ENCODE results near the gene FLII. TPM values are rescaled to one million over a fixed set of nuclear protein-coding genes. Genes with fewer than 3 reads are reported as not detected.
"Not testable (repeated sequence)": the region's sequence is repeated elsewhere in the genome, so short reads cannot be mapped to it uniquely, and the experiment has no call there.

Gene FLII
- total RNA-seq (2014; rRNA removed; shearing (Covaris generic)): 199 and 225 TPM in 2 replicates

- H3K4me3 ChIP-seq (ENCODE audit: insufficient read depth, low read depth, low read length): peak within 1 kb of the TSS; percentile 92
- H3K27me3 ChIP-seq (ENCODE audit: control insufficient read depth, insufficient read depth, low read length): no peaks in the 10 kb centered on the region
- H3K36me3 ChIP-seq (replicated peaks; ENCODE audit: control insufficient read depth, insufficient read depth, low read length): peaks cover 21% of the 10 kb centered on the region
- peak; percentile 92 for DNase-seq
These were observed at the start of gene FLII for GRCh38 chr17:18258356-18259038. Gene FLII (minus strand): TSS chr17:18258738. CDS start chr17:18258690, 48 bp downstream.

DNA sequence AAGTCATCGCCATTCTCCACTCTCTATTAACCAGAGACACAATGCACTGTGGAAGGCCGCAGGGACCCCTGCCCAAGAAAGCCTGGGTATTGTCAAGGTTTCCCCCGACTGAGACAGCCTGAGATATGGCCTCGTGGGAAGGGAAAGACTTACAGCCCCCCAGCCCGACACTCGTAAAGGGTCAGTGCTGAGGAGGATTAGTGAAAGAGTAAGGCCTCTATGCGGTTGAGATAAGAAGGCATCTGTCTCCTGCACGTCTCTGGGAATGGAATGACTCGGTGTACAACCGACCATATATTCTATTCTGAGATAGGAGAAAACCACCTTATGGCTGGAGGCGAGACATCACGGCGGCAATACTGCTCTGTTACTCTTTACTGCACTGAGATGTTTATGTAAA, 44.7 kb upstream of the FLII start:
- not testable (repeated sequence) for DNase-seq; H3K27me3 ChIP-seq (ENCODE audit: control insufficient read depth, insufficient read depth, low read length); H3K4me3 ChIP-seq (ENCODE audit: insufficient read depth, low read depth, low read length)
- peaks cover 51% of the 10 kb centered on the region for H3K36me3 ChIP-seq (replicated peaks; ENCODE audit: control insufficient read depth, insufficient read depth, low read length)

DNA sequence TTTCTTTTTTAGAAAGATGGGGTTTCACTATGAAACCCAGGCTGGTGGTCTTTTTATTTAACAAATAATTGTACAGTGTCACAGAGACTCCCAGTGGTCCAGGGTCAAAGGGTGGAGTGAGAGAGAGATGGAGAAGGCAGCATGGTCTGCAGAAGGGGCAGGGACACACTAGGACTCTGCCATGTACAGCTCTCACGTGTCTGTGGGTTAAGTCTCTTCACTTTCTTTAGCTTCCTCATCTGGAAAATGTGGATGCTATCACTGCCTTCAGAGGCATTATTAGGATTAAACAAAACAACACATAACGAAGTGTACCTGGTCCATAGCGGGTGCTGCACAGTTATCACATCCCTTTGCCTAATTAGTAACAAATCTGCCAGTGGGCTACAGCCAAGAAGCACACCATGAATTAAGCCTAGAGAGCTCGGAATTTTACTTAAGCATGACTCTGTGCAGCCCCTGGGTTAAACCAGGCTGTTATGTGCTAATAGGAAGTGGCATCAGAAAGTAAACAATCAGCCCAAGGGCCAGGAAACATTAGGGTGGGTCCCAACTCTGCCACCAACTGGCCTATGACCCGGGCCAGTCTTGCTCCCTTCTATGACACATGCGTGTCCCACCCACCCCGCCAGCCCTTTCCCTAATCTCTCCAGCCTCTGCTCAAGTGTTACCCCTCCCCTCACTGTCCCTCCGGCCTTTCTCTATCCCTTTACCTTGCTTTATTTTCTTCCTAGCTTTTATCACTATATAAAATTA, 42.4 kb upstream of the FLII start:
- H3K36me3 ChIP-seq (replicated peaks; ENCODE audit: control insufficient read depth, insufficient read depth, low read length): peaks cover 45% of the 10 kb centered on the region
- H3K4me3 ChIP-seq (ENCODE audit: insufficient read depth, low read depth, low read length): no peak overlapping the region

DNA sequence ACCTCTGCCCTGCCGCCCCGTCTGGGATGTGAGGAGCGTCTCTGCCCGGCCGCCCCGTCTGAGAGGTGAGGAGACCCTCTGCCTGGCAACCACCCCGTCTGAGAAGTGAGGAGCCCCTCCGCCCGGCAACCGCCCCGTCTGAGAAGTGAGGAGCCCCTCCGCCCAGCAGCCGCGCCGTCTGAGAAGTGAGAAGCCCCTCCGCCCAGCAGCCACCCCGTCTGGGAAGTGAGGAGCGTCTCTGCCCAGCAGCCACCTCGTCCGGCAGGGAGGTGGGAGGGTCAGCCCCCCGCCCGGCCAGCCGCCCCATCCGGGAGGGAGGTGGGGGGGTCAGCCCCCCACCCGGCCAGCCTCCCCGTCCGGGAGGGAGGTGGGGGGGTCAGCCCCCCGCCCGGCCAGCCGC, 39.5 kb upstream of the FLII start:
- DNase-seq; H3K27me3 ChIP-seq (ENCODE audit: control insufficient read depth, insufficient read depth, low read length); H3K4me3 ChIP-seq (ENCODE audit: insufficient read depth, low read depth, low read length): not testable (repeated sequence)
- H3K36me3 ChIP-seq (replicated peaks; ENCODE audit: control insufficient read depth, insufficient read depth, low read length): peaks cover 38% of the 10 kb centered on the region

More for the DNA sequence above, 42.4 kb upstream of the FLII start:
- no peak for DNase-seq
- H3K27me3 ChIP-seq (ENCODE audit: control insufficient read depth, insufficient read depth, low read length): no peaks in the 10 kb centered on the region

GRCh38 chr17:18291718-18292540, 33.4 kb upstream of the FLII start:
- DNase-seq: no peak
- no peak overlapping the region for H3K4me3 ChIP-seq (ENCODE audit: insufficient read depth, low read depth, low read length)
- no peaks in the 10 kb centered on the region for H3K27me3 ChIP-seq (ENCODE audit: control insufficient read depth, insufficient read depth, low read length)
- peaks cover 40% of the 10 kb centered on the region for H3K36me3 ChIP-seq (replicated peaks; ENCODE audit: control insufficient read depth, insufficient read depth, low read length)

DNA sequence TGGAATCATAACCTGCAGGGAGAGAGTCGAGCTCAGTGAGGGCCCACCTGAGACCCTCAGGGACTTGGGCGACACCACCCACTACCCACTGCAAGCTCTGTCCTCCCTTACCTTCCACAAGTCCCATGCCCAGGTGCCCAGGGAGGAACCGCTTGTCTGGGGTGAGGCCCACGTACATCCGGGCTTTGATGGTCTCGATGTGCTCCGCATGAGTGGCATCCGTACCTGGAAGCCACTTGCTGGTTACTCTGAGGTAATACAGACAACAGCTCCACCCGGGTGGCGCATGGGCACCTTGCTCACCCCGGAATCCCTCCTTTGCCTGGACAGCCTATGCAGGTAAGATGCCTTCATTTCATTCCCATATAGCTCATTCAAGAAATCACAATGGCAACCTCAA, 26.8 kb upstream of the FLII start:
- Histone ChIP-seq H3K36me3 (replicated peaks; ENCODE audit: control insufficient read depth, insufficient read depth, low read length) (peaks cover 38% of the 10 kb centered on the region), H3K4me3 (ENCODE audit: insufficient read depth, low read depth, low read length) (no peak overlapping the region), H3K27me3 (ENCODE audit: control insufficient read depth, insufficient read depth, low read length) (no peaks in the 10 kb centered on the region)
- no peak for DNase-seq

DNA sequence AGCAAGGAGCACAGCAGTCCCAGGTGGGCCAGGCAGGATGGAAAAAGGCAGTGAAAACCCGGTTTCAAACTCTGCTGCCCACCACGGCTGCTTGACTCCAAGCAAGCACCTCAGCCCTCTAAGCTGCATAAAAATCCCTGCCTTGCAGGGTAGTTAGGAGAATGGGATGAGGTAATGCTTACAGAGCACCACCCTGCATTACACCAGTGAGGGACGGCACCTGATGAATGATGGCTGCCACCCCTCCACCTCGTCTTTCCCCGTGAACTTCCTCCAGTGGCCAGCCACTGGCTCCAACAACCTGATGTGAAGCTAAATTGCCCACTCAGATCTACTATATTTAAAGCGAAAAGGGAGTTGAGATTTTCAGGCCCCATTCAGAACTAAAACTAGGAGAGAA, 23.2 kb upstream of the FLII start:
- H3K27me3 ChIP-seq (ENCODE audit: control insufficient read depth, insufficient read depth, low read length): no peaks in the 10 kb centered on the region
- peaks cover 43% of the 10 kb centered on the region for H3K36me3 ChIP-seq (replicated peaks; ENCODE audit: control insufficient read depth, insufficient read depth, low read length)
- H3K4me3 ChIP-seq (ENCODE audit: insufficient read depth, low read depth, low read length): no peak overlapping the region
- DNase-seq: no peak

DNA sequence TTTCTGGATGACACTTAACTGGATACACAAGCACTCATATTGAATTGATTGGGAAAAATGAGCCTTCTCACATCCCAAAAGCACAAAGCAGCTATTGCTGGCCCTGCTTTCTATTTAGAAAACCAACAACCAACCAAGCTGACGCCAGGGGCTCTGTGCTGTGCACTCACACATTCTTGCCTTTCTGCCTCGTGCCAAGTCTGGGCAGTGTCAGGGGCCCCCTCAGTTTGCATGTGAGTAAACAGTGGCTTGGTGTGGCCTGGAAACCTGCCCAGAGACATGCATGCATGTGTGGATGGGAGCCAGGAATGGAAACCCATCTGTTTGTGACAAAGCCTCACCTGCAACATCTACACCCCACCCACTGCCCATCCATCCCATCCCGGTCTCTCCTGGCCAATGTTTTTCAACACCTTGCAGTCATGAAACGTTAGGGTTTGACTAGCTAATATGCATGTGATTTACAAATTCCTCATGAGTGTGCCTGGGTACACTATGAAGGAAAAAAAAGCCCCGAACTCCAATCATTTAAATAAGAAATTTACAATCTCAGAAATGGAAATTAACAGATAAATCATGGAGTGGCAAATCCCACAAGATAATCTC, 22.3 kb upstream of the FLII start:
- DNase-seq: no peak
- Histone ChIP-seq H3K4me3 (ENCODE audit: insufficient read depth, low read depth, low read length) (no peak overlapping the region), H3K36me3 (replicated peaks; ENCODE audit: control insufficient read depth, insufficient read depth, low read length) (peaks cover 51% of the 10 kb centered on the region), H3K27me3 (ENCODE audit: control insufficient read depth, insufficient read depth, low read length) (no peaks in the 10 kb centered on the region)

GRCh38 chr17:18280249-18280648, 21.7 kb upstream of the FLII start:
- H3K27me3 ChIP-seq (ENCODE audit: control insufficient read depth, insufficient read depth, low read length): no peaks in the 10 kb centered on the region
- no peak overlapping the region for H3K4me3 ChIP-seq (ENCODE audit: insufficient read depth, low read depth, low read length)
- H3K36me3 ChIP-seq (replicated peaks; ENCODE audit: control insufficient read depth, insufficient read depth, low read length): peaks cover 46% of the 10 kb centered on the region
- DNase-seq: no peak

- Histone ChIP-seq H3K36me3 (replicated peaks; ENCODE audit: control insufficient read depth, insufficient read depth, low read length) (peaks cover 48% of the 10 kb centered on the region), H3K4me3 (ENCODE audit: insufficient read depth, low read depth, low read length) (no peak overlapping the region), H3K27me3 (ENCODE audit: control insufficient read depth, insufficient read depth, low read length) (no peaks in the 10 kb centered on the region)
- DNase-seq: no peak
These were observed 20.3 kb upstream of the FLII start for GRCh38 chr17:18278867-18279266.

DNA sequence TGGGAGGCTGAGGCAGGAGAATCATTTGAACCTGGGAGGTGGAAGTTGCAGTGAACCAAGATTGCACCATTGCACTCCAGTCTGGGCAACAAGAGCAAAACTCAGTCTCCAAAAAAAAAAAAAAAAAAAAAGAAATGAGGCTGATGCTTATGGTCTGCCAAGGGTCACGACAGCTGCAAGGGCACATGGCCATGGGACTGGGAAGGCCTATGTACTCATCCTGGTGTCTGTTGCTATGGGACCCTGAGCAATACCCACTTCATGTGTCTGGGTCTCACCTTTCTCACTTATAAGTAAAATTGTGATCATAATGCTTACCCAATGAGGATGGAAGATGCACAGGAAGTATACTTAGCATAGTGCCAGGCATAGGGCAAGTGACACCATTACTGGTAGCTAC, 18.5 kb upstream of the FLII start:
- Histone ChIP-seq H3K36me3 (replicated peaks; ENCODE audit: control insufficient read depth, insufficient read depth, low read length) (peaks cover 43% of the 10 kb centered on the region), H3K27me3 (ENCODE audit: control insufficient read depth, insufficient read depth, low read length) (no peaks in the 10 kb centered on the region), H3K4me3 (ENCODE audit: insufficient read depth, low read depth, low read length) (no peak overlapping the region)
- no peak for DNase-seq

GRCh38 chr17:18270046-18270931, 11.8 kb upstream of the FLII start:
- Histone ChIP-seq H3K4me3 (ENCODE audit: insufficient read depth, low read depth, low read length) (no peak overlapping the region), H3K36me3 (replicated peaks; ENCODE audit: control insufficient read depth, insufficient read depth, low read length) (peaks cover 7% of the 10 kb centered on the region), H3K27me3 (ENCODE audit: control insufficient read depth, insufficient read depth, low read length) (no peaks in the 10 kb centered on the region)
- peak; percentile 43 for DNase-seq

- H3K27me3 ChIP-seq (ENCODE audit: control insufficient read depth, insufficient read depth, low read length): no peaks in the 10 kb centered on the region
- H3K4me3 ChIP-seq (ENCODE audit: insufficient read depth, low read depth, low read length): no peak overlapping the region
- H3K36me3 ChIP-seq (replicated peaks; ENCODE audit: control insufficient read depth, insufficient read depth, low read length): peaks cover 6% of the 10 kb centered on the region
- peak; percentile 73 for DNase-seq
These were observed 9.6 kb upstream of the FLII start for GRCh38 chr17:18267927-18268711.
